Activated gamma-delta T cell treated with Interleukin-2 at 50 U/mL for 16 hours (primary cell): ENCODE measurements around the gene SAFB2.
"Not testable (repeated sequence)": the region's sequence is repeated elsewhere in the genome, so short reads cannot be mapped to it uniquely, and the experiment has no call there.

Experiments
- DNase-seq: peaks from one replicate; pipeline ENCODE4 v3.0.0-alpha.2; 2020

The SAFB2 gene

GRCh38 chr19:5632241-5632612 lies 9.7 kb upstream of the SAFB2 start:
- no peak for DNase-seq

GRCh38 chr19:5631567-5632240 lies 9.1 kb upstream of the SAFB2 start:
- no peak for DNase-seq

GRCh38 chr19:5628919-5629481 lies 6.4 kb upstream of the SAFB2 start:
- DNase-seq: no peak

- no peak for DNase-seq
Observed at GRCh38 chr19:5628461-5628860, 5.9 kb upstream of the SAFB2 start.

DNA sequence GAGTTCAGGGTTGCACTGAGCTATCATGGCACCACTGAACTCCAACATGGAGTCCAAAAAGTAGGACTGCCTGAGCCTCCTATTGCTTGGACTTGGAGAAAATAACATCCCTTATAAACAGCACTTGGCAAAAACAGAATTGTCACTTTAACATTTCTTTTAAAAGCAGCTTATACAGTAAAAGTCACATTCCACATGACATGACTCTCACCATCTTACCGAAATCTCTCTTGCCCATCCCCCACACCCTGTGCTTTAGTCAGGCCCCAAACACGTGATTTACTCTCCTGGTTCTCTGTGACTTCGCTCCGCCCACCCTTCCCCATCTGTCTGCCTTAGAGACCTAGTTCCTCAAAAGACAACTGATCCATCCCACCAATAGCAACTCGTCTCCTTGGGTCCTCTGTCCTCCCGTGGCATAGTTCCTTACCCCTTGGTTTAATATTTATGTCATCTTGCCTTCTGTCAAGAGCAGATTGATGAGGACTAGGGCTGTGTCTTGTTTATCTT lies 4.9 kb upstream of the SAFB2 start:
- no peak for DNase-seq

DNA sequence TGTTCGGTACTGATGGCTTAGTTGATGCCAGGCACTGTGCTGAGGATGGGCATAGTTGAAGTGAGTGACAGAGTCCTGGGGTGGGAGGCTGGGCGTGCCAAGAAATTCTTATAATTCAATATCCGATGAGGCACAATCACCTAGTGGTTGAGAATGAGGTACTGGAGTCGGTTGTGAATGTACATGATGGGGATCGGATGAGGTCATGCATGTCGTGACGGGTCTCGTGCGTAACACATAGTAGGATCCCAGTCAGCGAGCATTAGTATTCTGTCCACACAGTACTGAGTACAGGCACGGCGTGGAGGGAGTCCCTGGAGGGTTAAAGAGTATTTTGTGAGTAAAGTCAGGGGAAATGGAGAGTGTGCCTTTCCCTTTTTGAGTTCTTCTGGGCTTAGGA lies 3.1 kb upstream of the SAFB2 start:
- no peak for DNase-seq

- DNase-seq: no peak
Observed at GRCh38 chr19:5624741-5625278, 2.2 kb upstream of the SAFB2 start.

DNA sequence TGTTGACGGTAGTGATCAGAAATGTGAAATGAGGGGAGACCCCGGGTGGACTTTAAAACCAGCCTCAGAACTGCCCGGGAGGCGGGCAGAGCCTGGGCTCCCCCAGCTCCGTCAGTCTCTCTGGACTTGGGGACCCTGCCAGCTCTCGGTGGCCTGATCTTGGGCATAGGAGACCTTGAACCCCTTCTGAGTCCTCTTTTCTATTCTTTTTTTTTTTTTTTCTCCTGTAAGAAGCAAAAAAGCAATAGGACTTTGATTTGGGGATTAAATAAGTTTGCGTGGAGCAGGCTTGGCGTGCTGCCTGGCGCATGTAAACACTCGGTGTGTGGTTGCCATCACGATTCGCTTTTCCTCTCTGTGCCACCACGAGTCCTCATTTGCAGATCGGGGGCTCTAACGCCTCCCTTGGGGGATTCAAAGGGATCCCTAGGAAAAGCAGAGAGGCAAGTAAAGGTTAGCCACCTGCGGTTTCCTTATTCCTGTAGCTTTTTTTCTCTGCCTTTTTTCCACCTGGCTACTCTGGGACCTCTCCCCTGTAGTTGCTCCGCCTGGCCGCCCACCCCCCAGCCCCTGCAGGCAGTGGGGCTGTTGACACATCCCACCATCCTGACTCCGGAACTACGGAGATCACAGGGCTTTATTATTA lies 1.6 kb upstream of the SAFB2 start:
- no peak for DNase-seq

- DNase-seq: no peak
Observed at GRCh38 chr19:5623397-5624017, 931 bp upstream of the SAFB2 start.

- peak; percentile 17 for DNase-seq
Observed at GRCh38 chr19:5621945-5622464, 571 bp downstream of the SAFB2 start.

DNA sequence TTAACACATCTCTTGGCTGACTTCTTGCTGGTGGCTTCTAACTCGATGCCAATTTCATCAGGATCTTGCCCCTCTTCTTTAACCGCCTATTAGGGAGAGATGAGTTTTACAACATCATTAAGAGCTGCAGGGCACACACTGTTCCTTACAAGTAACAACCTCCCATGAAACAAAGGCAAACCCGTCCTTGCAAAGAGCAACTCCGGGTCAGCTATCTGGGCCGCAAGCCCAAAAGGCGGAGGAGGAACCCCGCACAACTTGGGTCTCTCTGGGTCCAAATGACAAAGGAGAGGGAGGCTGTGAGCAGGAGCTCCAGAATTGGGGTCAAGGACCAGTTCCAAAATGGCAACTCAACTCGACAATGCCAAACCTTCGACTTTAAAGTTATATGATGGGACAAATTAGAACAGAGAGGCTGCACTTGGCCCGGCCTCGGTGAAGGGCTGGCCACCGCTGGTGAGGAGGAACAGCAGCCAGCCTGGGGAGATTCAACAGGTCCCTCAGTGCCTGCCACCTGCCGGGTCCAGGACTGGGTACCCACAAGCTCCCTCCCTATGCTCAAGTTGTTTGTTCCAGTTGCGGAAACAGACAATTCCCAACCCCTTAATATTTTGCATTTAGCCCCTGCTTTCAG lies 1.1 kb downstream of the SAFB2 start:
- no peak for DNase-seq

DNA sequence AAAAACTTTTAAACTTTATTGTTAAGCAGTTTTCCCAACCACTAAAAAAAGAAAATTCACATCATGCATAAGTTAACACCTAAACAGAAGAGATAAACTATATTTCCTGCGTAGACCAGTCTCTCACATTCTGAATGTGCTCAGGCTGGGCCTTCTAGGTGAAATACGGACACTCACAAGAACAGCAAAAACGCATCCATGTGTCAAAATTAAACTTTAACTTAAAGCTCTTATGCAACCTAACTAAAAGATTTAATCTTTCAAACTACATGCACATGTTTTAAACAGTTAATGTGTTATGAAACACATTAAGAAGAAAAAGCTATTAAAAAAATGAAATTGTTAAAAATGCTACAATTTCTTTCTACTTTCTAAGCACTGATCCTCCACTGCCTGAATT lies 2.6 kb downstream of the SAFB2 start:
- DNase-seq: no peak

- no peak for DNase-seq
Observed at GRCh38 chr19:5618591-5618990, 4.0 kb downstream of the SAFB2 start.

DNA sequence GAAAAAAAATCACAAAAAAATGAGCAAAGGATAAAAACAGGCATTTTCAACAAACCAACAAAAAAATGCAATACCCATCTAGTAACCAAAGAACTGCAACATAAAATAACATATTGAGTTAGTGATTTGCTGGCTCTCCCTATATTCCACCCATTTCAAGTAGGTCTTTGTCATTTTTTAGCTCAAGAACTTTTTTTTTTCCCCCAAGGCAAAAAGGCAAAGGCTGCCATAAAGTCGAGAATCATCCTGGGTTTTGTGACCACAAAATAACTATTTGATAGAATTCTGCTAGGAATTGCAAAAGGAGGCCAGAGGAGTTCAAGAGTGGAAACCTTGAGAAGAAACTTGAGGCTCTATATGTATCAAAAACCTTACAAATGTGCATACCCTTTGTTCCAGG lies 5.5 kb downstream of the SAFB2 start:
- no peak for DNase-seq

GRCh38 chr19:5615756-5616327 lies 6.7 kb downstream of the SAFB2 start:
- DNase-seq: no peak

- no peak for DNase-seq
Observed at GRCh38 chr19:5612891-5613865, 9.4 kb downstream of the SAFB2 start.

DNA sequence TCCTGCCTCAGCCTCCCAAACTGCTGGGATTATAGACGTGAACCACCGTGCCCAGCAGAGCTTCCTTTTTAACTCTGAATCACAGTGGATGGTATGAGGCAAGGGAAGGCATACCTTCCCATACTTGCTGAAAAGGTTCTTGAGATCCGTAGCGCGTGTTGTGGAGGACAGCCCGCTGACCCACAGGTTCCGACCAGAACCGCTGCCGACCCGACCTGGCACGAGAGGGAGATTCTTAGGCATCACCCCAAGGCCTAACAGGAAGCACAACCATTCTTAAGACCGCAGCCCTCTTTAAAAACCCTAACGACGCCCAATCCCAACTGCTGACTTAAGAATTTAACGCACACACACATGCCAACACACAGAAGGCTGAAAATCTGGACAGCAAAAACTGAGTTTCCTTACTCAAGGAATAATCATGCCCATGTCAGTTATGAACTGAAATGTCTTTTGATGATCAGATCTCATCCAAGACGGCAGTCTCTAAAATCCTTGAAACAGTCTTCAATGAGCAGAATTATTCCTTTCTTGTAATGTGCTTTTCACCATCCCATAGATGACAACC lies 12.6 kb downstream of the SAFB2 start:
- DNase-seq: no peak

DNA sequence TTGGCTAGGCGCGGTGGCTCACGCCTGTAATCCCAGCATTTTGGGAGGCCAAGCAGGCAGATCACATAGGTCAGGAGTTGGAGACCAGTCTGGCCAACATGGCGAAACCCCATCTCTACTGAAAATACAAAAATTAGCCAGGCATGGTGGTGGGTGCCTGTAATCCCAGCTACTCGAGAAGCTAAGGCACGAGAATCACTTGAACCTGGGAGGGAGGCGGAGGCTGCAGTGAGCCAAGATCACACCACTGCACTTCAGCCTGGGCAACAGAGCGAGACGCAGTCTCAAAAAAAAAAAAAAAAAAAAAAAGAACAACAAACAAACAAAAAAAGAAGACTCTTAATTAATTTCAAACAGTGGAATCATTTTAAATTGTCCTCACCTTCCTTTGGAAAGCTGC lies 13.8 kb downstream of the SAFB2 start:
- not testable (repeated sequence) for DNase-seq

- DNase-seq: no peak
Observed at GRCh38 chr19:5608291-5608690, 14.3 kb downstream of the SAFB2 start.

DNA sequence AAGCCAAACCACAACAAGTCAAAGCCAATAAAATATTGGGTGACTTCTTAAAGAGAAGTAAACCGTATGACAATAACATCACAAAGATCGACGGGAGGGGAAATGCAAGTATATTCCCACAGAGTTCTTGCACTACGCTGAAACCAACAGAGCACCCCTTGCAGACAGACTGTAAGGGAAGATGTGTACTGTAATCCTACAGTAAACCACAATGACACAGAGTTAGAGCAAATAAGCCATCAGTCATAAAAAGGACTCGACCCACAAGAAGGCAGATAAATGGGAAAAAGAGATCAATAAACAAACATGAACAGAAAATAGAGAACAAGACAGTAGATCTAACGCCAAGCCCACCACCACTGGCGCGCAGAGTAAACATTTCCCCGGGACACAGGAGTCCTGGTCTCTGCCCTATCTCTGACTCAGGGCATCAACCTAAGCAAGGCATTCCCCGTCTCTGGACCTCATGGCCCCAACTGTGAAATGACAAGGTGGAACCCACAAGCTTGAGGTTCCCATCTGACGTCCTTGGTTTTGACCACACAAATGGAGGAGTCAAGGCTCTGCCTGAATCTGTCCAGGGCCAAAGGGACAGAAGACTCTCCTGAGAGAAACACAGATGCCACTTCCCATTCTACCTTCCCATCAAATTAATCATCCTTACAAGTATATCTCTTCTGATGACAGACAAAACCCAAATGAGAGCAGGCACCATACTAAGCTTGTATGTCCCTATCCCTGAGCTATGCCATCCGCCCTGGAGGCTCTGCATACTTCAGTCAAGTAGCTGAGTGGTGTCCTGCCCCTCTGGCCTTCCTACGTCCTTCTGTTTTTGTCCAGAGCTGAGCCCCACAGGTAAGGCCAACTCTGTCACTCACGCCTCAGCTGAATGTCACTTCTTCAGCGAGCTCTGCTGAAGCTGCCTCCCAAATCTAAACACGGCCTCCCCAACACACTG lies 15.0 kb downstream of the SAFB2 start:
- DNase-seq: no peak
